ENCODE results near the gene PIGQ. TPM values are rescaled to one million over a fixed set of nuclear protein-coding genes. Genes with fewer than 3 reads are reported as not detected.

PIGQ gene
- total RNA-seq, 1 donor from 2014 or later: 20.2 TPM

DNA sequence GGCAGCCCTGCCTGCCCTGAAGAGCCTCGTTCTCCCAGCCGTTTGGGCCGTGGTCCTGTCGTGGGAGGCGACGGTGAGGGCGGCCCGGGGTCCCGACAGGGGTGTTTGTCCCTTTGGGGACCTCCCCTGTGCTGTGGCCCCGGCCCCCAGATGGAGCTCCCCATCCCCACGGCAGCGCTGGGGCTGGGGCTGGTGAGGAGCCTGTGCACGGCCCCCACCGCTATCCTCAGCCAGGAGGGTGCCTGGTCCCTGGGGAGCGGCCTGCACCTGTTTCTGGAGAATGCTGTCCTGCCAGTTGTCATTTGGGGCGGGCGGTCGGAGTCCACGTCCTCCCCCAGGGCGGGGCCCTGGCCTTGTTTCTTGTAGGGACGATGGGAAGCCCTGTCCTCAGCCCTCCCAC, 35.6 kb upstream of the PIGQ start:
- no peak for DNase-seq (ENCODE audit: low read depth in 2 of 2)

DNA sequence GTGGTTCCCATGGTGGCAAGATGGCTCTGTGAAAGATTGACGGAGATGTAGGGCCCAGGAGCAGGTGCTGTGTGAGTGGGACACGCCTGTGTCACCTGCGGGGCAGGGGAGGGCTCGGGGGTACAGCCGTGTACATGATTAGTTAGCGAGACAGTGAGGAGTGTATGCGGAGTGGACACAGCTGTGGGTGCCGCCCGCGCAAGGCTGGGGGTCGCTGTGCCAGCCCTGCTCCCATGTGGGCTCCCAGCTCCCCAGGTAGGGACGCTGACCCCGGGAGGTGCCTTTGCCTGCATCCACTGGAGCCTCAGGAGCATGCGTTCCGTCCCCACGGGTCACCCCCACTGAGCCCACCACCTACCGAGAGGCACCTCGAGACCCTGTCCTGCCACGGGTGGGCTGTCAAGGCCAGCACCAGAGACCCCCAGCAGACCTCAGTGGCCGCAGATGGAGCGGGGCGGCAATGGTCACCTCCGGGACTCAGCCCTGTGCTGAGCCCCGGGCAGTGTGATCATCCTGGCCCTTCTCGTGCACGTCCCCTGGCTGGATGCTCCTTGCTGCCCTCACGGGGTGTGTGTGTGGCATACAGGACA, 34.8 kb upstream of the PIGQ start:
- no peak for DNase-seq (ENCODE audit: low read depth in 2 of 2)

- peak in 1 of 2 donors; percentile 57 for DNase-seq (ENCODE audit: low read depth in 2 of 2)
Measured at GRCh38 chr16:535446-536405, 34.0 kb upstream of the PIGQ start.

DNA sequence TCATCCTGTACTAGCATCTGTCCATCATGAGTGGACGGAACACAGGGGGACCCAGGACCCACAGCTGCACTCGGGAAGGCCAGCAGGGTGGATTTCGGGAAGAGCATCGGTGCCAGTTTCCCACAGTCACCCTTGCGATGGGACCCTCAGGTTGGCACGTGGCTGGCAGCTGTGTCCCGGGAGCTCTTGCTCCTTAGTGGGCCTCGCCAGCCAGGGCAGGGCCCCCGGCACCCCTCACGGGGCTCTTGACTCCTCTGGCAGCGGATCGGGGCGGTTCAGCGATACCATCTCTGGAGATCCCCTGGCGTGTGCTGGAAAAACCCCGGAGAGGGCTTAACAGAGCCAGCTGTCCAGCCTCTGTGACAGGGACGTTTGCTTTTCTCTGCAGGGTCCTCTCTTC, 33.0 kb upstream of the PIGQ start:
- DNase-seq (ENCODE audit: low read depth in 2 of 2): no peak

GRCh38 chr16:537415-538335, 32.1 kb upstream of the PIGQ start:
- DNase-seq (ENCODE audit: low read depth in 2 of 2): no peak

- peak in 1 of 2 donors; percentile 76 for DNase-seq (ENCODE audit: low read depth in 2 of 2)
Measured at GRCh38 chr16:539901-540530, 29.8 kb upstream of the PIGQ start.

- no peak for DNase-seq (ENCODE audit: low read depth in 2 of 2)
Measured at GRCh38 chr16:540645-541340, 29.0 kb upstream of the PIGQ start.

DNA sequence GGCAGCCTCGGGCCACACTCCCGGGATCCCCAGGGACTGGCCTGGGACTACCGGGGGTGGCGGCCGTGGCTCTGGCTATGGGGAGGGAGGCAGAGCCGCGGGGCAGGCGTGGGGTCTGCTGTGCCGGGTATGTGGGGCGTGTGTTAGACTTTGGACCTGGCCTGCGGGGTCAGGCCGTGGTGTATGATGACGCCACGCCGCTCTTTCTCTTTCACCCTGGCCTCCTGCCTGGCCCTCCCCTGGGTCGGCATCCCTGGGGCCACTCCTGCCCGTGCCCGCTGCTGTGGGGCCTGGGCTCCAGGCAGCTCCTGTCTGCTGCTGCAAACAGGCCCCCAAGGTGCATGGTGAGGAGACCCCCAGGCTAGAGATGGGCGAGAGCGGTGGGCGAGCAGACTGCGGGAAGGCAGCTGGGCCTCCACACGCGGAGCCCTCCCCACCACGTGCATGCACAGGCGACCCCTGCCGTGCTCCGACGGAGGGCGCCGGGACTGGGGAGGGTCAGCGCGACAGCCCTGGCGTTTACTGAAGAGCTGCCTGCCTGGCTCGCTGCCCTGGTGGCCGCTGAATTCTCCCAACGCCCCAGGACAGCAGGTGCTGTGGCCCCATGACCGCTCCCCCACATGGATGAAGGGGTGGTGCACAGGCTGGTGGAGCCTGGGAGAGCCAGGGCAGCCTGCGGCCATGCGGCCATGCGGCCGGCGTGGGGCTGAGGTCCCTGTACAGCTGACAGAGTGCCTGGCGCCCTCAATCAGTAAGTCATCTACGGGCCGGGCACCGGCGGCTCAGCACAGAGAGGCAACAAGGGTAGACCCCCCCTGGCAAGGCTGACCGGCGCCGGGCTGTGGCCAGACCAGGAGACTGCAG, 26.2 kb upstream of the PIGQ start:
- no peak for DNase-seq (ENCODE audit: low read depth in 2 of 2)

DNA sequence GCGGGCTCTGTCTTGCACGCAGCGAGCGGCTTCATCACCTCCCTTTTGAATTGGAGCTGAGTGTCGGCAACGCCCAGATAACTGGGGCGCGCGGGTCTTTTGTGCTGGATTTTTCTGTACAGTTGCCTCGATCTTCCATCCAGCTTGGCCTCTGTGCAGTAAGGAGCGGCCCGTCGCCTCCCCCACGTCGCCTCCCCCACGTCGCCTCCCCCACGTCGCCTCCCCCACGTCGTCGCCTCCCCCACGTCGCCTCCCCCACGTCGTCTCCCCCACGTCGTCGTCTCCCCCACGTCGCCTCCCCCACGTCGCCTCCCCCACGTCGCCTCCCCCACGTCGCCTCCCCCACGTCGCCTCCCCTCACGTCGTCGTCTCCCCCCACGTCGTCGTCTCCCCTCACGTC, 25.3 kb upstream of the PIGQ start:
- DNase-seq (ENCODE audit: low read depth in 2 of 2): no peak

DNA sequence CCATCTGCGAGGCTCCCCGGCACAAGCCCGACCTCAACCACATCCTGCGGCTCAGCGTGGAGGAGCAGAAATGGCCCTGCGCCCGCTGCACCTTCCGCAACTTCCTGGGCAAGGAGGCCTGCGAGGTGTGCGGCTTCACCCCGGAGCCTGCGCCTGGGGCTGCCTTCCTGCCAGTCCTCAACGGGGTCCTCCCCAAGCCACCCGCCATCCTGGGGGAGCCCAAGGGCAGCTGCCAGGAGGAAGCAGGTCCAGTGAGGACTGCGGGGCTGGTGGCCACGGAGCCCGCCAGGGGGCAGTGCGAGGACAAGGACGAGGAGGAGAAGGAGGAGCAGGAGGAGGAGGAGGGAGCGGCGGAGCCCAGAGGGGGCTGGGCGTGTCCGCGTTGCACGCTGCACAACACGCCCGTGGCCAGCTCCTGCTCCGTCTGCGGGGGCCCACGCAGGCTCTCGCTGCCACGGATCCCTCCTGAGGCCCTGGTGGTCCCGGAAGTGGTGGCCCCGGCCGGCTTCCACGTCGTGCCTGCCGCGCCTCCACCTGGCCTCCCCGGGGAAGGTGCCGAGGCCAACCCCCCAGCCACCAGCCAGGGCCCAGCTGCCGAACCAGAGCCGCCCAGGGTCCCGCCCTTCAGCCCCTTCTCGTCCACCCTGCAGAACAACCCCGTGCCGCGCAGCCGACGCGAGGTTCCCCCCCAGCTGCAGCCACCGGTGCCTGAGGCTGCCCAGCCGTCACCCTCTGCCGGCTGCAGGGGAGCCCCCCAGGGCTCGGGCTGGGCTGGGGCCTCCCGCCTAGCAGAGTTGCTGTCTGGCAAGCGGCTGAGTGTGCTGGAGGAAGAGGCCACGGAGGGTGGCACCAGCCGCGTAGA, 22.6 kb upstream of the PIGQ start:
- DNase-seq (ENCODE audit: low read depth in 2 of 2): peak; percentile 46 to 71

- no peak for DNase-seq (ENCODE audit: low read depth in 2 of 2)
Measured at GRCh38 chr16:548586-548985, 21.2 kb upstream of the PIGQ start.

DNA sequence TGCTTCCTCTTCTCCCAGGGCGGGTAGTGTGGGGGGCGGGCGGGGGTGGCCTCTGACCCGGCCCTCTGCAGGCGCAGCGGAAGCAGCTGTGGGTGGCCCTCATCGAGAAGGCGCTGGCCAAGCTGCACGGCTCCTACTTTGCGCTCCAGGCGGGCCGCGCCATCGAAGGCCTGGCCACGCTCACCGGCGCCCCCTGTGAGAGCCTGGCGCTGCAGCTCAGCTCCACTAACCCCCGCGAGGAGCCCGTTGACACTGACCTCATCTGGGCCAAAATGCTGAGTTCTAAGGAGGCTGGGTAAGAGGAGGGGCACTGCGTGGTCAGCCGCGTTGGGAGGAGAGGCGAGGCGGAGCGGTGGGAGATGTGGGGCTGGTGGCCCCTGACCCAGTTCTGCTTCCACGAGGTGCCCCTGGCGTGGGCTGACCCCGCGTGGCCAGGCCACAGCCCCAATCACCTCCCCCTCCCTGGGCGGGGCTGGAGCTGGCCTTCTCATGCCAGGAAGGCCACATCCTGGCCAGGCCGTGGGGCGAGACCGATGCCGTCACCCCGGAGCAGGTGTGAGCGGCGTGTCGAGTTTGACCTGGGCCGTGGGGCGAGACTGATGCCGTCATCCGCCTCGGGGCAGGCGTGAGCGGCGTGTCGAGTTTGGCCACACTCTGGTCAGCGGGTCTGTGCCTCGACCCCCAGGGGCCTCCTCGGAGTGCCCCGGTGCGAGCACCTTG, 20.1 kb upstream of the PIGQ start:
- DNase-seq (ENCODE audit: low read depth in 2 of 2): no peak

DNA sequence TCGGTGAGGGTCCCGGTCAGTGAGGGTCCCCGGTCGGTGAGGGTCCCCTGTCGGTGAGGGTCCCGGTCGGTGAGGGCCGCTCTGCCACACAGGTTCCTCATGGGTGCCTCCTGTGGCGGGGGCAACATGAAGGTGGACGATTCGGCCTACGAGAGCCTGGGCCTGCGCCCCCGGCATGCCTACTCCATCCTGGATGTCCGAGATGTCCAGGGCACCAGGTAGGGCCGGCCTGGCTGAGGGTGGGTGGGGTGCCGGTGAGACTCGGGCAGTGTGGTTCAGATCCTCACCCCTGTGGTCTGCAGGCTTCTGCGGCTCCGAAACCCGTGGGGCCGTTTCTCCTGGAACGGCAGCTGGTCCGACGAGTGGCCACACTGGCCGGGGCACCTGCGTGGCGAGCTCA, 18.6 kb upstream of the PIGQ start:
- no peak for DNase-seq (ENCODE audit: low read depth in 2 of 2)

- no peak for DNase-seq (ENCODE audit: low read depth in 2 of 2)
Measured at GRCh38 chr16:552171-552570, 17.6 kb upstream of the PIGQ start.

GRCh38 chr16:553601-554296, 16.0 kb upstream of the PIGQ start:
- no peak for DNase-seq (ENCODE audit: low read depth in 2 of 2)

DNA sequence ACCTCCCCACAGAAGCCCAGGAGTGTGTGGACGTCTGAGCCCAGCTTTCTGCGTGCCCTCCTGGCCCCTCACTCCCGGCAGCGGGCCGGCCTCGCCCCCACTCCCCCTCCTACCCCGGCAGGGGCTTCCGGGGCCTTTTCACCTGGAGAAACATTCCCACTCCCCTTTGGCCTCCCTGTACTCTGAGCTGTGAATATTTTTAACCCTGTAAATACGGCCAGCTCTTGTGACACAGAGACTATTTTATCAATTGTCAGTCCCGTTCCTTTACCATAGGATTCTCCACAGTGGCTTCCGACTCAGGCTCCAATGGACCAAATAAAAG, 15.5 kb upstream of the PIGQ start:
- no peak for DNase-seq (ENCODE audit: low read depth in 2 of 2)

- DNase-seq (ENCODE audit: low read depth in 2 of 2): peak in 1 of 2 donors; percentile 82
Measured at GRCh38 chr16:554640-555365, 15.0 kb upstream of the PIGQ start.
